Activated CD4-positive, alpha-beta T cell treated with anti-CD3 and anti-CD28 coated beads for 4 hours (primary cell): ENCODE data around the gene CLEC18C.
"Not testable (repeated sequence)": the region's sequence is repeated elsewhere in the genome, so short reads cannot be mapped to it uniquely, and the experiment has no call there.

Experiments
- DNase-seq, 2 donors: peaks; one replicate each; pipeline ENCODE4 v3.0.0-alpha.2; 2020

The CLEC18C gene

DNA sequence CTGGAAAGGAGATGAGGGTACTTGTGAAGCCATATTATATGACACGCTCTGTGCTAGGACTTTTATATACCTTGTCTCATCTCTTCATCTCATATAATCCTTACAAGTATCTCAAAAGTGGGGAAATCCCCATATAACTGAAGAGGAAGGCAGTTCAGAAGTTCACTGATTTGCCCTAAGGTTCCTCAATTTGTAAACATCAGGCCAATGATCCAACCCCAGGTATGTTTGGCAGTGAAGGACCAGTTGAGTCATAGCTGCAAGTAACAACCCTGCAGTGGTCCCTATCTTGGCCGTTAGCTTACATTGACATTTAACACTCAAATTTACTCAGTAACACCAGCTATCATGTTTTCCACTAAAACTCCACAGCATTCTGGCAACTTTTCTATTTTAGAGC, 45.0 kb downstream of the CLEC18C start:
- not testable (repeated sequence) for DNase-seq

DNA sequence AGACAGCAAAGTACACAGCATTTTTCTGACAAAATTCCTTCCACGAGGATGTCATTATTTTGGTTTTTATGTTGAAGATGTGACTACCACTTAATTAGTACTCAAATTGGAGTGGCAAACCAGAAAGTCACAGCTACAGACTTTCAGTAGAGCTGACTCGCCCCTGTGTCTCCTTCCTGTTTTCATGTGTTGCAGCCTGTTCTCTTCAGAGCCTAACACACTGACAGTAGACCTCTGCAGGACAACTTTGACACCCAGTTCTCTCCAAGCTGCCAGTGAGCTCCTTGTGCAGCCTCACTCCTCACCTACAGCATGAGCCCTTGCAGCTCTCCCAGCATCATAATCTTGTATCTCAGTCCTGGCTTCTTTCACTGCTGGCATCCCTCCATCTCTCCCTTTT, 49.0 kb downstream of the CLEC18C start:
- not testable (repeated sequence) for DNase-seq

- not testable (repeated sequence) for DNase-seq
Measured at GRCh38 chr16:70223216-70223615, 49.6 kb downstream of the CLEC18C start.

GRCh38 chr16:70223971-70224513, 50.5 kb downstream of the CLEC18C start:
- DNase-seq: not testable (repeated sequence)

- DNase-seq: not testable (repeated sequence)
Measured at GRCh38 chr16:70224645-70225044, 51.1 kb downstream of the CLEC18C start.

- DNase-seq: not testable (repeated sequence)
Measured at GRCh38 chr16:70225430-70225829, 51.8 kb downstream of the CLEC18C start.

DNA sequence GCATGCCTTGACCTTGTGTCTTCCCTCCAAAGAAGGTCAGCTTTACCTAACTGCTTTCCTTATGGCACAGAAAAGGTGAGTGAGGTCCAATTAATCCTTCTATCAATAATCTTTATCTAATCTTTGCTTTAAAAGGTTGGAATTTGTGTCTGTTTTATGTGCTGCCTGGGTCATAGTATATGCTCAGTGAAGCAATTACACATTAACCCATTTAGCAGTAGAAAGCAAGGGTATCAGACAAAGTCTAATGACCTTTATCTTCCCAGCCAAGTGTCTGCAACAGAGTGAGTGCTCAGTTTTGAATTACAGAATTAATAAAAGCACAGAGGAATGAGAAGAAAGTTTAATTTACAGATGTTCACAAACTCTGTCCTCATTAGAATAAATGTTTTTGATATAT, 52.4 kb downstream of the CLEC18C start:
- DNase-seq: not testable (repeated sequence)

- not testable (repeated sequence) for DNase-seq
Measured at GRCh38 chr16:70231831-70232230, 58.2 kb downstream of the CLEC18C start.
